ENCODE data around the gene SULF2.

The SULF2 gene

GRCh38 chr20:47726632-47727031, 58.6 kb downstream of the SULF2 start:
- no peak overlapping the region for H3K4me3 ChIP-seq (ENCODE audit: low read length in 2 of 2)
- H3K9ac ChIP-seq (ENCODE audit: low read depth in 1 of 2, low read length in 2 of 2), result no peak overlapping the region
- no peak overlapping the region for H3K27ac ChIP-seq (ENCODE audit: low read depth in 2 of 2, low read length in 2 of 2)
- H3K9me3 ChIP-seq (ENCODE audit: control insufficient read depth in 2 of 2, low read length in 2 of 2), result no peaks in the 10 kb centered on the region
- peaks cover 3 to 15% of the 10 kb centered on the region in 2 donors for H3K4me1 ChIP-seq (ENCODE audit: control insufficient read depth in 2 of 2, insufficient read depth in 2 of 2, low read length in 2 of 2)
- no peaks in the 10 kb centered on the region for H3K27me3 ChIP-seq (ENCODE audit: control insufficient read depth in 2 of 2, insufficient read depth in 2 of 2, low read length in 2 of 2)
- H3K36me3 ChIP-seq (ENCODE audit: control insufficient read depth in 2 of 2, insufficient read depth in 2 of 2, low read length in 2 of 2), result no peaks in the 10 kb centered on the region

GRCh38 chr20:47725248-47725973, 59.9 kb downstream of the SULF2 start:
- peaks cover 3 to 15% of the 10 kb centered on the region in 2 donors for H3K4me1 ChIP-seq (ENCODE audit: control insufficient read depth in 2 of 2, insufficient read depth in 2 of 2, low read length in 2 of 2)

GRCh38 chr20:47724910-47725247, 60.4 kb downstream of the SULF2 start:
- H3K4me3 ChIP-seq (ENCODE audit: low read length in 2 of 2), result no peak overlapping the region
- H3K9me3 ChIP-seq (ENCODE audit: control insufficient read depth in 2 of 2, low read length in 2 of 2), result no peaks in the 10 kb centered on the region
- H3K9ac ChIP-seq (ENCODE audit: low read depth in 1 of 2, low read length in 2 of 2), result no peak overlapping the region
- no peaks in the 10 kb centered on the region for H3K27me3 ChIP-seq (ENCODE audit: control insufficient read depth in 2 of 2, insufficient read depth in 2 of 2, low read length in 2 of 2)
- H3K36me3 ChIP-seq (ENCODE audit: control insufficient read depth in 2 of 2, insufficient read depth in 2 of 2, low read length in 2 of 2), result no peaks in the 10 kb centered on the region
- peaks cover 3 to 15% of the 10 kb centered on the region in 2 donors for H3K4me1 ChIP-seq (ENCODE audit: control insufficient read depth in 2 of 2, insufficient read depth in 2 of 2, low read length in 2 of 2)
- no peak overlapping the region for H3K27ac ChIP-seq (ENCODE audit: low read depth in 2 of 2, low read length in 2 of 2)

More at GRCh38 chr20:47725248-47725973, 59.9 kb downstream of the SULF2 start:
- Histone ChIP-seq H3K9ac (ENCODE audit: low read depth in 1 of 2, low read length in 2 of 2) (no peak overlapping the region), H3K27me3 (ENCODE audit: control insufficient read depth in 2 of 2, insufficient read depth in 2 of 2, low read length in 2 of 2) (no peaks in the 10 kb centered on the region), H3K27ac (ENCODE audit: low read depth in 2 of 2, low read length in 2 of 2) (no peak overlapping the region), H3K9me3 (ENCODE audit: control insufficient read depth in 2 of 2, low read length in 2 of 2) (no peaks in the 10 kb centered on the region), H3K36me3 (ENCODE audit: control insufficient read depth in 2 of 2, insufficient read depth in 2 of 2, low read length in 2 of 2) (no peaks in the 10 kb centered on the region), H3K4me3 (ENCODE audit: low read length in 2 of 2) (no peak overlapping the region)

- Histone ChIP-seq H3K27ac (ENCODE audit: low read depth in 2 of 2, low read length in 2 of 2) (no peak overlapping the region), H3K27me3 (ENCODE audit: control insufficient read depth in 2 of 2, insufficient read depth in 2 of 2, low read length in 2 of 2) (no peaks in the 10 kb centered on the region), H3K36me3 (ENCODE audit: control insufficient read depth in 2 of 2, insufficient read depth in 2 of 2, low read length in 2 of 2) (no peaks in the 10 kb centered on the region), H3K4me1 (ENCODE audit: control insufficient read depth in 2 of 2, insufficient read depth in 2 of 2, low read length in 2 of 2) (peaks cover 3 to 15% of the 10 kb centered on the region in 2 donors), H3K4me3 (ENCODE audit: low read length in 2 of 2) (no peak overlapping the region), H3K9ac (ENCODE audit: low read depth in 1 of 2, low read length in 2 of 2) (no peak overlapping the region), H3K9me3 (ENCODE audit: control insufficient read depth in 2 of 2, low read length in 2 of 2) (no peaks in the 10 kb centered on the region)
Observed at GRCh38 chr20:47724396-47724795, 60.9 kb downstream of the SULF2 start.

GRCh38 chr20:47723322-47723721, 62.0 kb downstream of the SULF2 start:
- Histone ChIP-seq H3K4me1 (ENCODE audit: control insufficient read depth in 2 of 2, insufficient read depth in 2 of 2, low read length in 2 of 2) (peaks cover 3 to 15% of the 10 kb centered on the region in 2 donors), H3K9me3 (ENCODE audit: control insufficient read depth in 2 of 2, low read length in 2 of 2) (no peaks in the 10 kb centered on the region), H3K4me3 (ENCODE audit: low read length in 2 of 2) (no peak overlapping the region), H3K36me3 (ENCODE audit: control insufficient read depth in 2 of 2, insufficient read depth in 2 of 2, low read length in 2 of 2) (no peaks in the 10 kb centered on the region), H3K27me3 (ENCODE audit: control insufficient read depth in 2 of 2, insufficient read depth in 2 of 2, low read length in 2 of 2) (no peaks in the 10 kb centered on the region), H3K9ac (ENCODE audit: low read depth in 1 of 2, low read length in 2 of 2) (no peak overlapping the region), H3K27ac (ENCODE audit: low read depth in 2 of 2, low read length in 2 of 2) (no peak overlapping the region)

GRCh38 chr20:47720636-47721427, 64.4 kb downstream of the SULF2 start:
- no peak overlapping the region for H3K27ac ChIP-seq (ENCODE audit: low read depth in 2 of 2, low read length in 2 of 2)

GRCh38 chr20:47719625-47720024, 65.7 kb downstream of the SULF2 start:
- Histone ChIP-seq H3K36me3 (ENCODE audit: control insufficient read depth in 2 of 2, insufficient read depth in 2 of 2, low read length in 2 of 2) (no peaks in the 10 kb centered on the region), H3K9ac (ENCODE audit: low read depth in 1 of 2, low read length in 2 of 2) (no peak overlapping the region), H3K27me3 (ENCODE audit: control insufficient read depth in 2 of 2, insufficient read depth in 2 of 2, low read length in 2 of 2) (no peaks in the 10 kb centered on the region), H3K4me3 (ENCODE audit: low read length in 2 of 2) (no peak overlapping the region), H3K27ac (ENCODE audit: low read depth in 2 of 2, low read length in 2 of 2) (no peak overlapping the region), H3K4me1 (ENCODE audit: control insufficient read depth in 2 of 2, insufficient read depth in 2 of 2, low read length in 2 of 2) (no peaks in the 10 kb centered on the region), H3K9me3 (ENCODE audit: control insufficient read depth in 2 of 2, low read length in 2 of 2) (no peaks in the 10 kb centered on the region)

More at GRCh38 chr20:47720636-47721427, 64.4 kb downstream of the SULF2 start:
- H3K27me3 ChIP-seq (ENCODE audit: control insufficient read depth in 2 of 2, insufficient read depth in 2 of 2, low read length in 2 of 2), result no peaks in the 10 kb centered on the region
- H3K36me3 ChIP-seq (ENCODE audit: control insufficient read depth in 2 of 2, insufficient read depth in 2 of 2, low read length in 2 of 2), result no peaks in the 10 kb centered on the region
- no peak overlapping the region for H3K9ac ChIP-seq (ENCODE audit: low read depth in 1 of 2, low read length in 2 of 2)
- no peaks in the 10 kb centered on the region for H3K9me3 ChIP-seq (ENCODE audit: control insufficient read depth in 2 of 2, low read length in 2 of 2)
- H3K4me3 ChIP-seq (ENCODE audit: low read length in 2 of 2), result no peak overlapping the region
- peaks cover 0 to 2% of the 10 kb centered on the region in 2 donors for H3K4me1 ChIP-seq (ENCODE audit: control insufficient read depth in 2 of 2, insufficient read depth in 2 of 2, low read length in 2 of 2)

GRCh38 chr20:47719211-47719610, 66.1 kb downstream of the SULF2 start:
- Histone ChIP-seq H3K27me3 (ENCODE audit: control insufficient read depth in 2 of 2, insufficient read depth in 2 of 2, low read length in 2 of 2) (peaks cover 0 to 3% of the 10 kb centered on the region in 2 donors), H3K4me3 (ENCODE audit: low read length in 2 of 2) (no peak overlapping the region), H3K36me3 (ENCODE audit: control insufficient read depth in 2 of 2, insufficient read depth in 2 of 2, low read length in 2 of 2) (no peaks in the 10 kb centered on the region), H3K27ac (ENCODE audit: low read depth in 2 of 2, low read length in 2 of 2) (no peak overlapping the region), H3K4me1 (ENCODE audit: control insufficient read depth in 2 of 2, insufficient read depth in 2 of 2, low read length in 2 of 2) (no peaks in the 10 kb centered on the region), H3K9ac (ENCODE audit: low read depth in 1 of 2, low read length in 2 of 2) (no peak overlapping the region), H3K9me3 (ENCODE audit: control insufficient read depth in 2 of 2, low read length in 2 of 2) (no peaks in the 10 kb centered on the region)

GRCh38 chr20:47718398-47718797, 66.9 kb downstream of the SULF2 start:
- Histone ChIP-seq H3K9ac (ENCODE audit: low read depth in 1 of 2, low read length in 2 of 2) (no peak overlapping the region), H3K4me3 (ENCODE audit: low read length in 2 of 2) (no peak overlapping the region)

GRCh38 chr20:47717421-47717820, 67.9 kb downstream of the SULF2 start:
- no peak overlapping the region for H3K9ac ChIP-seq (ENCODE audit: low read depth in 1 of 2, low read length in 2 of 2)
- no peaks in the 10 kb centered on the region for H3K9me3 ChIP-seq (ENCODE audit: control insufficient read depth in 2 of 2, low read length in 2 of 2)
- H3K4me1 ChIP-seq (ENCODE audit: control insufficient read depth in 2 of 2, insufficient read depth in 2 of 2, low read length in 2 of 2), result no peaks in the 10 kb centered on the region
- no peak overlapping the region for H3K27ac ChIP-seq (ENCODE audit: low read depth in 2 of 2, low read length in 2 of 2)
- no peak overlapping the region for H3K4me3 ChIP-seq (ENCODE audit: low read length in 2 of 2)
- no peaks in the 10 kb centered on the region for H3K36me3 ChIP-seq (ENCODE audit: control insufficient read depth in 2 of 2, insufficient read depth in 2 of 2, low read length in 2 of 2)
- peaks cover 0 to 3% of the 10 kb centered on the region in 2 donors for H3K27me3 ChIP-seq (ENCODE audit: control insufficient read depth in 2 of 2, insufficient read depth in 2 of 2, low read length in 2 of 2)

More at GRCh38 chr20:47718398-47718797, 66.9 kb downstream of the SULF2 start:
- no peaks in the 10 kb centered on the region for H3K9me3 ChIP-seq (ENCODE audit: control insufficient read depth in 2 of 2, low read length in 2 of 2)
- no peaks in the 10 kb centered on the region for H3K4me1 ChIP-seq (ENCODE audit: control insufficient read depth in 2 of 2, insufficient read depth in 2 of 2, low read length in 2 of 2)
- H3K36me3 ChIP-seq (ENCODE audit: control insufficient read depth in 2 of 2, insufficient read depth in 2 of 2, low read length in 2 of 2), result no peaks in the 10 kb centered on the region
- peaks cover 0 to 3% of the 10 kb centered on the region in 2 donors for H3K27me3 ChIP-seq (ENCODE audit: control insufficient read depth in 2 of 2, insufficient read depth in 2 of 2, low read length in 2 of 2)
- no peak overlapping the region for H3K27ac ChIP-seq (ENCODE audit: low read depth in 2 of 2, low read length in 2 of 2)

Measured in mucosa of rectum (tissue), 2 donors.